Neuronal stem cell (in vitro differentiated cells): ENCODE results near the gene SLC6A3.

Experiments
- DNase-seq: peaks from one replicate; pipeline ENCODE4 v3.0.0-alpha.2; 2013; ENCODE audit warnings: low spot score
- H2AFZ ChIP-seq: one replicate; pipeline ENCODE4 v1.6.1; 2013; ENCODE audit warnings: mild to moderate bottlenecking, low read length, inconsistent platforms
- H2AK5ac ChIP-seq: 2 replicates; pipeline ENCODE4 v1.6.1; 2013; ENCODE audit warnings: low read depth, mild to moderate bottlenecking, inconsistent platforms, low read length, moderate library complexity, mixed read lengths
- H2BK120ac ChIP-seq: 2 replicates; pipeline ENCODE4 v1.6.1; 2013; ENCODE audit warnings: low read depth, mild to moderate bottlenecking, inconsistent platforms, low read length, moderate library complexity, mixed read lengths
- H2BK12ac ChIP-seq: one replicate; pipeline ENCODE4 v1.6.1; 2013; ENCODE audit warnings: low read length, inconsistent platforms
- H2BK15ac ChIP-seq: 2 replicates; pipeline ENCODE4 v1.6.1; 2013; ENCODE audit warnings: mild to moderate bottlenecking, low read length, inconsistent platforms, mixed read lengths
- H2BK5ac ChIP-seq: one replicate; pipeline ENCODE4 v1.6.1; 2013; ENCODE audit warnings: inconsistent platforms, mild to moderate bottlenecking, low read length, moderate library complexity
- H3K14ac ChIP-seq: one replicate; pipeline ENCODE4 v1.6.1; 2013; ENCODE audit warnings: low read length, inconsistent platforms
- H3K18ac ChIP-seq: 2 replicates; pipeline ENCODE4 v1.6.1; 2013; ENCODE audit warnings: low read length, inconsistent platforms
- H3K23ac ChIP-seq: 2 replicates; pipeline ENCODE4 v1.6.1; 2013; ENCODE audit warnings: low read depth, mild to moderate bottlenecking, mixed read lengths, low read length, inconsistent platforms; ENCODE audit not compliant: poor library complexity
- H3K27ac ChIP-seq: replicated peaks from 3 replicates; pipeline ENCODE4 v1.5.1; 2013; ENCODE audit warnings: low read length, inconsistent platforms
- H3K27me3 ChIP-seq, 3 experiments: 2 replicates each; pipeline ENCODE4 v1.6.1; 2013; ENCODE audit warnings: low read length in 3 of 3, mild to moderate bottlenecking in 2 of 3, inconsistent platforms in 1 of 3, low read depth in 1 of 3, mixed read lengths in 1 of 3, moderate library complexity in 1 of 3; ENCODE audit not compliant: control insufficient read depth in 3 of 3, insufficient read depth in 3 of 3
- H3K36me3 ChIP-seq, 2 donors: replicated peaks in 1 of 2; 2 replicates each; pipeline ENCODE4 v1.6.1; 2013; ENCODE audit warnings: low read length in 2 of 2; ENCODE audit not compliant: control insufficient read depth in 2 of 2, insufficient read depth in 2 of 2
- H3K4ac ChIP-seq: 2 replicates; pipeline ENCODE4 v1.6.1; 2013; ENCODE audit warnings: inconsistent platforms, mild to moderate bottlenecking, low read length, moderate library complexity
- H3K4me1 ChIP-seq, 2 donors: 1 replicate in 1 of 2; 2 replicates in 1 of 2; pipeline ENCODE4 v1.6.1; 2013; ENCODE audit warnings: low read length in 2 of 2, low read depth in 1 of 2; ENCODE audit not compliant: control insufficient read depth in 2 of 2, insufficient read depth in 1 of 2
- H3K4me2 ChIP-seq: one replicate; pipeline ENCODE4 v1.6.1; 2013; ENCODE audit warnings: mild to moderate bottlenecking, low read length, inconsistent platforms; ENCODE audit not compliant: insufficient read depth, poor library complexity, severe bottlenecking
- H3K4me3 ChIP-seq, 2 donors: 2 replicates each; pipeline ENCODE4 v1.5.1; 2013; ENCODE audit warnings: low read length in 2 of 2, mild to moderate bottlenecking in 2 of 2, inconsistent platforms in 1 of 2, moderate library complexity in 1 of 2
- H3K79me1 ChIP-seq: one replicate; pipeline ENCODE4 v1.6.1; 2013; ENCODE audit warnings: low read depth, mild to moderate bottlenecking, inconsistent platforms, low read length, moderate library complexity
- H3K9ac ChIP-seq: one replicate; pipeline ENCODE4 v1.6.1; 2013; ENCODE audit warnings: mild to moderate bottlenecking, low read depth, low read length, inconsistent platforms; ENCODE audit not compliant: poor library complexity
- H3K9me3 ChIP-seq, 2 donors: replicated peaks in 1 of 2; 2 replicates each; pipeline versions ENCODE3 to v1.6.1; 2013; ENCODE audit warnings: low read length in 2 of 2, mild to moderate bottlenecking in 2 of 2, inconsistent platforms in 1 of 2, low read depth in 1 of 2, mixed read lengths in 1 of 2, moderate library complexity in 1 of 2; ENCODE audit not compliant: control insufficient read depth in 2 of 2, insufficient read depth in 1 of 2
- H4K8ac ChIP-seq: one replicate; pipeline ENCODE4 v1.6.1; 2013; ENCODE audit warnings: low read depth, mild to moderate bottlenecking, inconsistent platforms, low read length, moderate library complexity
- H4K91ac ChIP-seq: one replicate; pipeline ENCODE4 v1.6.1; 2013; ENCODE audit warnings: low read length, low read depth, mild to moderate bottlenecking, inconsistent platforms; ENCODE audit not compliant: poor library complexity
- WGBS, 2 donors: extraction: QIAGEN DNeasy Blood & Tissue Kit; methylation state at CpG; one replicate each; pipeline ENCODE4 v1.1.7; 2013; ENCODE audit warnings: missing lambda C conversion rate in 2 of 2, mixed read lengths in 1 of 2; ENCODE audit not compliant: insufficient read length in 2 of 2, insufficient replicate concordance in 1 of 2; ENCODE audit errors: extremely low coverage in 2 of 2; 5-methylcytosine and 5-hydroxymethylcytosine counted together

The SLC6A3 gene

DNA sequence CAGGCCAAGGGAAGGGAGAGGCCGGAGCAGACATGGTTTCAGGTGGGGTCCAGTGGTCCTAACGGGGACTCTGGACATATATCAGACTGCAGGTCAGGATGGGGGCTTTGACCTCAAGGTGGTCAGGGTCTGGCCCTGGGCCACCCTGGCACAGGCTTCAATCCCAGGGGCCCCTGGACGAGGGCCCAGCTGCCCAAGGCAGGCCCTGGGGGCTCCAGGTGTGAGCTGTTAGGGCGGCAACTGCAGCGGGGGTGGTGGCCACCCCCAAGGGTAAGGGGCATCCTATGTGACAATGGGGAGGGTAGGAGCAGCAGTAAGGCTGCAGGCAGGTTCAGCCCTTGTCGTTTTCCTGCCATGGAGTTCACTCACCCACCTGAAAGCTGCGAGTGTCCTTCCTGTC lies 54.9 kb downstream of the SLC6A3 start:
- H3K27me3 ChIP-seq, result peaks cover 11 to 78% (median 35%) of the 10 kb centered on the region in 3 experiments
- WGBS, 2 donors, result no CpG with 5 or more reads among the region's 7 CpGs
- H3K27ac ChIP-seq, result no peak overlapping the region

DNA sequence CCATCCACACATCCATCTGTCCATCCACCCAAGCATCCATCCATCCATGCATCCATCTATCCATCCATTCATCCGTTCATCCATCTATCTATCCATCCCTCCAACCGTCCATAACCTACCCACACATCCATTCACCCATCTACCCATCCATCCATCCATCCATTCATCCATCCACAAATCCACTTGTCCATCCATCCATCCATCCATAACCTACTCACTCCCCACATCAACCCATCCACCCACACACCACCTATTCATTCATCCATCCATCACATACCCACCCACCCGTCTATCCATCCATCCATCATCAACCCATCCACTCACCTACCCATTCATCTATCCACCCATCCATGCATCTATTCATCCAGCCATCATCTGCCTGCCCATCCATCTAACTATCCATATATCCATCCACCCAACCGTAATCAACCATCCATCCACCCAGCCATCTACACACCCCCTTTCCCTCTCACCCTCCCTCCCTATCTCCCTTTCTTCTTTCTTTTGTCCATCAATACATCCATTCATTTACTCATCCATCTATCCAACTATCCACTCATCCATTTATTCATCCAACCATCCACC lies 56.8 kb downstream of the SLC6A3 start:
- Histone ChIP-seq H2BK15ac (no peak overlapping the region), H3K27ac (no peak overlapping the region), H3K23ac (no peak overlapping the region), H3K4me3 (peak overlapping the region in 1 of 2 donors; percentile 27), H3K14ac (no peak overlapping the region), H3K36me3 (peaks cover 0 to 2% of the 10 kb centered on the region in 2 donors), H3K9me3 (no peaks in the 10 kb centered on the region), H3K4me2 (no peak overlapping the region), H3K27me3 (peaks cover 11 to 81% (median 46%) of the 10 kb centered on the region in 3 experiments), H3K9ac (no peak overlapping the region), H2BK12ac (no peak overlapping the region), H2BK120ac (no peak overlapping the region), H2BK5ac (no peak overlapping the region), H3K4me1 (peaks cover 6 to 10% of the 10 kb centered on the region in 2 donors), H3K18ac (no peak overlapping the region), H2AK5ac (no peak overlapping the region), H4K8ac (no peak overlapping the region), H3K79me1 (no peaks in the 10 kb centered on the region), H2AFZ (no peak overlapping the region), H4K91ac (no peak overlapping the region), H3K4ac (no peak overlapping the region)
- 100% methylated on average over 2 to 3 of the region's 4 CpGs for WGBS, 2 donors
- DNase-seq, result no peak

More for the DNA sequence above, 54.9 kb downstream of the SLC6A3 start:
- H2AFZ ChIP-seq, result no peak overlapping the region
- H3K4me2 ChIP-seq, result no peak overlapping the region
- no peaks in the 10 kb centered on the region for H3K9me3 ChIP-seq
- no peak overlapping the region for H4K91ac ChIP-seq
- peak overlapping the region; percentile 63 for H2BK12ac ChIP-seq
- H3K18ac ChIP-seq, result no peak overlapping the region
- DNase-seq, result no peak
- no peaks in the 10 kb centered on the region for H3K79me1 ChIP-seq
- no peak overlapping the region for H2AK5ac ChIP-seq
- no peak overlapping the region for H3K4me3 ChIP-seq
- H2BK5ac ChIP-seq, result no peak overlapping the region
- H3K36me3 ChIP-seq, result peaks cover 0 to 2% of the 10 kb centered on the region in 2 donors
- H3K9ac ChIP-seq, result peak overlapping the region; percentile 12
- peak overlapping the region; percentile 62 for H3K23ac ChIP-seq
- H3K4me1 ChIP-seq, result peaks cover 6 to 9% of the 10 kb centered on the region in 2 donors
- no peak overlapping the region for H3K14ac ChIP-seq
- H2BK15ac ChIP-seq, result no peak overlapping the region
- peak overlapping the region; percentile 17 for H4K8ac ChIP-seq
- no peak overlapping the region for H3K4ac ChIP-seq
- no peak overlapping the region for H2BK120ac ChIP-seq

GRCh38 chr5:1387876-1388275 lies 57.4 kb downstream of the SLC6A3 start:
- Histone ChIP-seq H2BK12ac (no peak overlapping the region), H3K9ac (no peak overlapping the region), H3K4me1 (peaks cover 6 to 10% of the 10 kb centered on the region in 2 donors), H2BK15ac (no peak overlapping the region), H2BK120ac (no peak overlapping the region), H3K14ac (no peak overlapping the region), H2BK5ac (no peak overlapping the region), H3K9me3 (no peaks in the 10 kb centered on the region), H3K36me3 (peaks cover 0 to 2% of the 10 kb centered on the region in 2 donors), H2AK5ac (no peak overlapping the region), H3K27me3 (peaks cover 11 to 81% (median 49%) of the 10 kb centered on the region in 3 experiments), H3K27ac (no peak overlapping the region), H4K8ac (no peak overlapping the region), H3K4me3 (no peak overlapping the region), H3K18ac (no peak overlapping the region), H2AFZ (no peak overlapping the region), H3K4ac (no peak overlapping the region), H3K79me1 (no peaks in the 10 kb centered on the region), H3K4me2 (no peak overlapping the region), H4K91ac (no peak overlapping the region), H3K23ac (no peak overlapping the region)
- DNase-seq, result no peak
- WGBS, 2 donors, result no CpG with 5 or more reads among the region's 5 CpGs

- H3K36me3 ChIP-seq, result peaks cover 0 to 2% of the 10 kb centered on the region in 2 donors
- H4K91ac ChIP-seq, result no peak overlapping the region
- H2AK5ac ChIP-seq, result no peak overlapping the region
- H2AFZ ChIP-seq, result peak overlapping the region; percentile 99
- no peak overlapping the region for H3K4me2 ChIP-seq
- peak overlapping the region; percentile 49 for H3K18ac ChIP-seq
- peaks cover 6 to 10% of the 10 kb centered on the region in 2 donors for H3K4me1 ChIP-seq
- WGBS, 2 donors, result no CpG with 5 or more reads among the region's 11 CpGs
- no peak overlapping the region for H4K8ac ChIP-seq
- no peaks in the 10 kb centered on the region for H3K79me1 ChIP-seq
- H3K9me3 ChIP-seq, result no peaks in the 10 kb centered on the region
- H3K4ac ChIP-seq, result no peak overlapping the region
- peaks cover 11 to 79% (median 49%) of the 10 kb centered on the region in 3 experiments for H3K27me3 ChIP-seq
- no peak overlapping the region for H3K4me3 ChIP-seq
- no peak overlapping the region for H2BK12ac ChIP-seq
- H3K14ac ChIP-seq, result no peak overlapping the region
- peak overlapping the region; percentile 89 for H3K23ac ChIP-seq
- DNase-seq, result no peak
- peak overlapping the region; percentile 12 for H3K9ac ChIP-seq
- H2BK120ac ChIP-seq, result no peak overlapping the region
- no peak overlapping the region for H2BK5ac ChIP-seq
- H3K27ac ChIP-seq, result no peak overlapping the region
- no peak overlapping the region for H2BK15ac ChIP-seq
Measured at GRCh38 chr5:1387059-1387755, 58.0 kb downstream of the SLC6A3 start.
